OCI-LY1 (cell line): ENCODE data around the gene MPG.

Experiments
- EZH2 ChIP-seq: fragments of 200-600 bp; sonication (generic), shearing (Covaris generic); IDR thresholded peaks from 2 replicates; pipeline ENCODE4 v1.8.0; 2017; ENCODE audit warnings: borderline replicate concordance, mixed run types, mild to moderate bottlenecking, antibody characterized with exemption, low read length, moderate library complexity, mixed read lengths
- TF ChIP-seq, protein P1 (sequence below): fragments of 200-600 bp; sonication (generic), shearing (Covaris generic); IDR thresholded peaks from 2 replicates; pipeline ENCODE4 v1.5.1; 2017; ENCODE audit warnings: mild to moderate bottlenecking, antibody characterized with exemption, low read length, moderate library complexity, mixed read lengths

DNA sequence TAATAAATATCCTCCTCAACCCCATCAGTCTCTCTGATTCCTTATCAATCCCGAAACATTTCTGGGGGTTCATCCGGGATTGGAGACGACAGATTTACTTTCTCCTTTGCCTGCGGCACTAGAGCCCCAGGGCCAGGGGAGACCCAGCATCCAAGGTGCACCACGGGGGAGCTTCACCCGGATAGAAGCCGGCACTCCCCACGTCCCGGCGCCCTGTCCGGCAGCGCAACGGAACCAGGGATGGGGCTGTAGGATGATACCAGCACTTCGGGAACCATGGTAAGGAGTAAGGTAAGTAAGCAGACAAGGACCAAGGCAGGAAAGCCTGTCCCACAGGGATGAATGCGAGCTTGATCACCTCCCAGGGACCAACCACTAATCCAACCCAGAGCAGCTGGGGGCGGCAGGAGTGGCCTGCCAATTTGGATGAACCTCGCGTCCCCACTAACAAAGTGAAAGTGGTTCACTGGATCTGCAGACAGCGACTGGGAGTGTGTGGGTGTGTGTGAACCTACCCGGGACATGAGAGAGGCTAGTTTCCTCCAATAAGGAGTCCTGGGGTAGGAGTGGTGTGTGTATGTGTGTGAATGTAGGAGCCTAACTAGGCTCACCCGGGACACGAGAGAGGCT is 36.5 kb upstream of the MPG start:
- TF ChIP-seq, protein P1, sequence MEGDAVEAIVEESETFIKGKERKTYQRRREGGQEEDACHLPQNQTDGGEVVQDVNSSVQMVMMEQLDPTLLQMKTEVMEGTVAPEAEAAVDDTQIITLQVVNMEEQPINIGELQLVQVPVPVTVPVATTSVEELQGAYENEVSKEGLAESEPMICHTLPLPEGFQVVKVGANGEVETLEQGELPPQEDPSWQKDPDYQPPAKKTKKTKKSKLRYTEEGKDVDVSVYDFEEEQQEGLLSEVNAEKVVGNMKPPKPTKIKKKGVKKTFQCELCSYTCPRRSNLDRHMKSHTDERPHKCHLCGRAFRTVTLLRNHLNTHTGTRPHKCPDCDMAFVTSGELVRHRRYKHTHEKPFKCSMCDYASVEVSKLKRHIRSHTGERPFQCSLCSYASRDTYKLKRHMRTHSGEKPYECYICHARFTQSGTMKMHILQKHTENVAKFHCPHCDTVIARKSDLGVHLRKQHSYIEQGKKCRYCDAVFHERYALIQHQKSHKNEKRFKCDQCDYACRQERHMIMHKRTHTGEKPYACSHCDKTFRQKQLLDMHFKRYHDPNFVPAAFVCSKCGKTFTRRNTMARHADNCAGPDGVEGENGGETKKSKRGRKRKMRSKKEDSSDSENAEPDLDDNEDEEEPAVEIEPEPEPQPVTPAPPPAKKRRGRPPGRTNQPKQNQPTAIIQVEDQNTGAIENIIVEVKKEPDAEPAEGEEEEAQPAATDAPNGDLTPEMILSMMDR: no peak
- no peak for TF ChIP-seq EZH2
